CD14-positive monocyte (primary cell): Measurements from ENCODE around the gene FXYD1. TPM values are rescaled to one million over a fixed set of nuclear protein-coding genes. Genes with fewer than 3 reads are reported as not detected.

Source experiments
- DNase-seq, 3 donors: peaks; one replicate each; pipeline ENCODE4 v3.0.0-alpha.2; 2011 to 2022
- H2AFZ ChIP-seq: 2 replicates; pipeline ENCODE4 v1.6.0; 2012; ENCODE audit warnings: mild to moderate bottlenecking, low read depth, low read length, inconsistent platforms; ENCODE audit not compliant: insufficient read depth, poor library complexity, severe bottlenecking
- H3K27ac ChIP-seq, 2 donors: 1 replicate in 1 of 2; 2 replicates in 1 of 2; pipeline ENCODE4 v1.5.1; 2012 to 2013; ENCODE audit warnings: low read length in 2 of 2, control low read depth in 1 of 2, inconsistent platforms in 1 of 2, low read depth in 1 of 2, mild to moderate bottlenecking in 1 of 2
- H3K27me3 ChIP-seq, 2 donors: one replicate each; pipeline versions ENCODE4 v1.6.0 to v1.6.1; 2011 to 2013; ENCODE audit warnings: low read length in 2 of 2; ENCODE audit not compliant: control insufficient read depth in 2 of 2, insufficient read depth in 2 of 2
- H3K36me3 ChIP-seq, 2 donors: replicated peaks in 1 of 2; 1 replicate in 1 of 2; 2 replicates in 1 of 2; pipeline versions ENCODE4 v1.5.1 to v1.6.1; 2012 to 2013; ENCODE audit warnings: low read length in 2 of 2, control low read depth in 1 of 2, inconsistent platforms in 1 of 2, mild to moderate bottlenecking in 1 of 2; ENCODE audit not compliant: insufficient read depth in 2 of 2, control insufficient read depth in 1 of 2
- H3K4me1 ChIP-seq, 2 donors: 1 replicate in 1 of 2; 2 replicates in 1 of 2; pipeline versions ENCODE4 v1.5.1 to v1.6.1; 2012 to 2013; ENCODE audit warnings: low read length in 2 of 2, control low read depth in 1 of 2, inconsistent platforms in 1 of 2, mild to moderate bottlenecking in 1 of 2, moderate library complexity in 1 of 2; ENCODE audit not compliant: insufficient read depth in 2 of 2, control insufficient read depth in 1 of 2
- H3K4me2 ChIP-seq: replicated peaks from 2 replicates; pipeline ENCODE3; 2012; ENCODE audit warnings: low read length, moderate library complexity, mild to moderate bottlenecking; ENCODE audit not compliant: poor library complexity, severe bottlenecking; ENCODE audit errors: extremely low read depth
- H3K4me3 ChIP-seq, 3 experiments: fragments of 200-600 bp in 1 of 3; sonication (generic) in 1 of 3; replicated peaks in 1 of 3; 1 replicate in 2 of 3; 2 replicates in 1 of 3; pipeline ENCODE4 v1.5.1; 2011 to 2013; ENCODE audit warnings: low read length in 3 of 3, mild to moderate bottlenecking in 3 of 3, control low read depth in 2 of 3, low read depth in 2 of 3, inconsistent platforms in 1 of 3, moderate library complexity in 1 of 3
- H3K79me2 ChIP-seq: 2 replicates; pipeline ENCODE4 v1.6.0; 2012; ENCODE audit warnings: mild to moderate bottlenecking, control low read depth, inconsistent platforms, low read length, moderate library complexity; ENCODE audit not compliant: insufficient read depth
- H3K9ac ChIP-seq: 2 replicates; pipeline ENCODE4 v1.6.0; 2017; ENCODE audit warnings: low read length, mild to moderate bottlenecking; ENCODE audit not compliant: insufficient read depth, poor library complexity, severe bottlenecking
- H3K9me3 ChIP-seq, 2 donors: replicated peaks in 1 of 2; 1 replicate in 1 of 2; 2 replicates in 1 of 2; pipeline versions ENCODE4 v1.5.1 to v1.6.1; 2012 to 2013; ENCODE audit warnings: low read length in 2 of 2, control low read depth in 1 of 2; ENCODE audit not compliant: control insufficient read depth in 1 of 2, insufficient read depth in 1 of 2
- H4K20me1 ChIP-seq: 2 replicates; pipeline ENCODE4 v1.6.0; 2012; ENCODE audit warnings: mild to moderate bottlenecking, low read length, control low read depth, moderate library complexity; ENCODE audit not compliant: insufficient read depth
- H3K27ac Mint-ChIP-seq, 7 donors: one replicate each; pipeline ENCODE4 v1.8.0; 2020; ENCODE audit warnings: mild to moderate bottlenecking in 7 of 7, mixed read lengths in 7 of 7, moderate library complexity in 6 of 7, inconsistent platforms in 2 of 7
- H3K27me3 Mint-ChIP-seq, 3 donors: one replicate each; pipeline ENCODE4 v1.8.0; 2021 to 2022; ENCODE audit warnings: low read depth in 3 of 3, mild to moderate bottlenecking in 3 of 3, mixed read lengths in 3 of 3, moderate library complexity in 3 of 3, inconsistent platforms in 1 of 3
- H3K36me3 Mint-ChIP-seq, 2 donors: one replicate each; pipeline ENCODE4 v1.8.0; 2020; ENCODE audit warnings: mixed read lengths in 2 of 2, inconsistent platforms in 1 of 2, mild to moderate bottlenecking in 1 of 2
- H3K4me1 Mint-ChIP-seq: one replicate; pipeline ENCODE4 v1.8.0; 2020; ENCODE audit warnings: mild to moderate bottlenecking, mixed read lengths
- H3K4me3 Mint-ChIP-seq, 2 donors: one replicate each; pipeline ENCODE4 v1.8.0; 2020; ENCODE audit warnings: mild to moderate bottlenecking in 2 of 2, mixed read lengths in 2 of 2, moderate library complexity in 1 of 2
- H3K9me3 Mint-ChIP-seq, 7 donors: one replicate each; pipeline ENCODE4 v1.8.0; 2020 to 2022; ENCODE audit warnings: mixed read lengths in 7 of 7, mild to moderate bottlenecking in 6 of 7, moderate library complexity in 6 of 7, inconsistent platforms in 2 of 7
- WGBS: methylation state at CpG from one replicate; pipeline ENCODE4 v1.1.5; 2013; ENCODE audit warnings: missing lambda C conversion rate; ENCODE audit not compliant: insufficient coverage; 5-methylcytosine and 5-hydroxymethylcytosine counted together
- intact Hi-C, 2 donors: fragments of 100-400 bp; cut with micrococcal nuclease; formaldehyde crosslinking; loops; one replicate each; pipeline versions ENCODE4 v1.15.0 to v1.15.1; 2023
- polyA plus RNA-seq, 3 donors: library from polyadenylated mRNA; depleted of rRNA in 1 of 3; unstranded in 2 of 3; stranded (reverse) in 1 of 3; fragments of 300-500 nt in 2 of 3; fragments of >200 nt in 1 of 3; fragmentation: Illumina TruSeq in 2 of 3; gene quantifications; 1 replicate in 2 of 3; 2 replicates in 1 of 3; pipeline ENCODE4 v1.2.3, GENCODE V29; 2012 to 2021
- TF ChIP-seq, protein P1 (sequence below): fragments of 200-600 bp; IDR thresholded peaks from one replicate; pipeline ENCODE4 v1.8.0; 2022; ENCODE audit warnings: antibody characterized with exemption, mild to moderate bottlenecking

Gene FXYD1
- polyA plus RNA-seq, 3 donors = 0.25 to 0.74 TPM; not detected in 1

DNA sequence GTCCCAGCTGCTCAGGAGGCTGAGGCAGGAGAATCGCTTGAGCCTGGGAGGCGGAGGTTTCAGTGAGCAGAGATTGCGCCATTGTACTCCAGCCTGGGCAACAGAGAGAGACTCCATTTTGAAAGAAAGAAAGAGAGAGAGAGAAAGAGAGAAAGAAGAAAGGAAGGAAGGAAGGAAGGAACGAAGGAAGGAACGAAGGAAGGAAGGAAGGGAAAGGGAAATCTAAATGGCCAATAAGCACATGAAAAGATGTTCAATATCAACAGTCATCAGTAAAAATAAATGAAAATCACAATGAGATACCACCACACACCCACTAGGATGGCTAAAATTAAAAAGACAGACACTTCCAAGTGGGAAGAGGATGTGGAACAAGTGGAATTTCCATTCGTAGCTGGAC, 35.6 kb downstream of the FXYD1 start:
- no peak overlapping the region for H3K27ac ChIP-seq
- Mint-ChIP-seq H3K4me3 (no peak overlapping the region), H3K27me3 (no peaks in the 10 kb centered on the region), H3K4me1 (peaks cover 68% of the 10 kb centered on the region), H3K36me3 (peaks cover 9 to 22% of the 10 kb centered on the region in 2 donors), H3K9me3 (peaks cover 0 to 4% (median 0%) of the 10 kb centered on the region in 7 donors), H3K27ac (no peak overlapping the region)
- H3K4me1 ChIP-seq = peaks cover 31 to 48% of the 10 kb centered on the region in 2 donors
- no peak overlapping the region for H3K4me2 ChIP-seq
- H3K36me3 ChIP-seq = peaks cover 7 to 14% of the 10 kb centered on the region in 2 donors
- TF ChIP-seq, protein P1, sequence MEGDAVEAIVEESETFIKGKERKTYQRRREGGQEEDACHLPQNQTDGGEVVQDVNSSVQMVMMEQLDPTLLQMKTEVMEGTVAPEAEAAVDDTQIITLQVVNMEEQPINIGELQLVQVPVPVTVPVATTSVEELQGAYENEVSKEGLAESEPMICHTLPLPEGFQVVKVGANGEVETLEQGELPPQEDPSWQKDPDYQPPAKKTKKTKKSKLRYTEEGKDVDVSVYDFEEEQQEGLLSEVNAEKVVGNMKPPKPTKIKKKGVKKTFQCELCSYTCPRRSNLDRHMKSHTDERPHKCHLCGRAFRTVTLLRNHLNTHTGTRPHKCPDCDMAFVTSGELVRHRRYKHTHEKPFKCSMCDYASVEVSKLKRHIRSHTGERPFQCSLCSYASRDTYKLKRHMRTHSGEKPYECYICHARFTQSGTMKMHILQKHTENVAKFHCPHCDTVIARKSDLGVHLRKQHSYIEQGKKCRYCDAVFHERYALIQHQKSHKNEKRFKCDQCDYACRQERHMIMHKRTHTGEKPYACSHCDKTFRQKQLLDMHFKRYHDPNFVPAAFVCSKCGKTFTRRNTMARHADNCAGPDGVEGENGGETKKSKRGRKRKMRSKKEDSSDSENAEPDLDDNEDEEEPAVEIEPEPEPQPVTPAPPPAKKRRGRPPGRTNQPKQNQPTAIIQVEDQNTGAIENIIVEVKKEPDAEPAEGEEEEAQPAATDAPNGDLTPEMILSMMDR = no peak
- H3K9ac ChIP-seq = no peak overlapping the region
- no peaks in the 10 kb centered on the region for H3K79me2 ChIP-seq
- H3K27me3 ChIP-seq = no peaks in the 10 kb centered on the region
- intact Hi-C loops = no loop called here
- H3K9me3 ChIP-seq = no peaks in the 10 kb centered on the region
- 77% methylated on average over 4 of the region's 6 CpGs for WGBS
- DNase-seq = no peak
- no peak overlapping the region for H3K4me3 ChIP-seq
- H4K20me1 ChIP-seq = no peaks in the 10 kb centered on the region
- H2AFZ ChIP-seq = no peak overlapping the region

DNA sequence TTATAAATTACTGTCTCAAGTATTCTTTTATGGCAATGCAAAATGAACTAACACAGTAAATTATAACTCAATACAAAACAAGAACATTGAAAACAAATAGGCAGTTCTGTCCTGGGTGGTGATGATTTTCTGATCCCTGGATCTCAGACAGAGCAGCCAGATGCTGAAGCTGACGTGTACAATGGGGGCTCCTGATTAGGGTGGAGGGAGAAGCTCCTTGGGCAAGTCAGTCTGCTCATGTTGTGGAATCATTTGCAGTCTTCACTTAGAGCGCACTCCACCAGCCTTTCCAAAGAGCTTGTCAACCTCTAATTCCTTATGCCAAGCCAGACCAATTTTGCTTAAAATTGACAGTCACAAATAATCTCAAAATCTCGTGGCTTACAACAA, 37.6 kb downstream of the FXYD1 start:
- H4K20me1 ChIP-seq = no peaks in the 10 kb centered on the region
- peak overlapping the region; percentile 20 to 38 for H3K27ac ChIP-seq
- Mint-ChIP-seq H3K9me3 (peaks cover 0 to 4% (median 0%) of the 10 kb centered on the region in 7 donors), H3K4me1 (peaks cover 53% of the 10 kb centered on the region), H3K36me3 (peaks cover 0 to 6% of the 10 kb centered on the region in 2 donors), H3K27me3 (peaks cover 0 to 2% (median 0%) of the 10 kb centered on the region in 3 donors), H3K4me3 (peak overlapping the region in 1 of 2 donors; percentile 28), H3K27ac (peak overlapping the region in 6 of 7 donors; percentile 18 to 87 (median 79))
- H3K36me3 ChIP-seq = no peaks in the 10 kb centered on the region
- H3K27me3 ChIP-seq = no peaks in the 10 kb centered on the region
- H3K4me3 ChIP-seq = no peak overlapping the region
- H3K9ac ChIP-seq = no peak overlapping the region
- no peak for DNase-seq
- intact Hi-C loops = loop anchor here in 1 of 2 donors (5.0 kb wide), 1 partner anchor 36 kb away; no protein-coding TSS in a partner anchor
- peak overlapping the region; percentile 20 for H3K4me2 ChIP-seq
- H3K79me2 ChIP-seq = no peaks in the 10 kb centered on the region
- peaks cover 24 to 30% of the 10 kb centered on the region in 2 donors for H3K4me1 ChIP-seq
- TF ChIP-seq, protein P1 = no peak
- 85% methylated on average over 2 of the region's 3 CpGs for WGBS
- peak overlapping the region; percentile 7 for H2AFZ ChIP-seq
- H3K9me3 ChIP-seq = no peaks in the 10 kb centered on the region
